Neuronal stem cell (in vitro differentiated cells): ENCODE data around the gene LRFN3.
A peak's percentile ranks its signal among the peaks of the same experiment; 100 is the strongest.
"Not testable (repeated sequence)": the region's sequence is repeated elsewhere in the genome, so short reads cannot be mapped to it uniquely, and the experiment has no call there.

Experiments used
- DNase-seq: peaks from one replicate; pipeline ENCODE4 v3.0.0-alpha.2; 2013; ENCODE audit warnings: low spot score
- H2AFZ ChIP-seq: one replicate; pipeline ENCODE4 v1.6.1; 2013; ENCODE audit warnings: mild to moderate bottlenecking, low read length, inconsistent platforms
- H2AK5ac ChIP-seq: 2 replicates; pipeline ENCODE4 v1.6.1; 2013; ENCODE audit warnings: low read depth, mild to moderate bottlenecking, inconsistent platforms, low read length, moderate library complexity, mixed read lengths
- H2BK120ac ChIP-seq: 2 replicates; pipeline ENCODE4 v1.6.1; 2013; ENCODE audit warnings: low read depth, mild to moderate bottlenecking, inconsistent platforms, low read length, moderate library complexity, mixed read lengths
- H2BK12ac ChIP-seq: one replicate; pipeline ENCODE4 v1.6.1; 2013; ENCODE audit warnings: low read length, inconsistent platforms
- H2BK15ac ChIP-seq: 2 replicates; pipeline ENCODE4 v1.6.1; 2013; ENCODE audit warnings: mild to moderate bottlenecking, low read length, inconsistent platforms, mixed read lengths
- H2BK5ac ChIP-seq: one replicate; pipeline ENCODE4 v1.6.1; 2013; ENCODE audit warnings: inconsistent platforms, mild to moderate bottlenecking, low read length, moderate library complexity
- H3K14ac ChIP-seq: one replicate; pipeline ENCODE4 v1.6.1; 2013; ENCODE audit warnings: low read length, inconsistent platforms
- H3K18ac ChIP-seq: 2 replicates; pipeline ENCODE4 v1.6.1; 2013; ENCODE audit warnings: low read length, inconsistent platforms
- H3K23ac ChIP-seq: 2 replicates; pipeline ENCODE4 v1.6.1; 2013; ENCODE audit warnings: low read depth, mild to moderate bottlenecking, mixed read lengths, low read length, inconsistent platforms; ENCODE audit not compliant: poor library complexity
- H3K27ac ChIP-seq: replicated peaks from 3 replicates; pipeline ENCODE4 v1.5.1; 2013; ENCODE audit warnings: low read length, inconsistent platforms
- H3K27me3 ChIP-seq, 3 experiments: 2 replicates each; pipeline ENCODE4 v1.6.1; 2013; ENCODE audit warnings: low read length in 3 of 3, mild to moderate bottlenecking in 2 of 3, inconsistent platforms in 1 of 3, low read depth in 1 of 3, mixed read lengths in 1 of 3, moderate library complexity in 1 of 3; ENCODE audit not compliant: control insufficient read depth in 3 of 3, insufficient read depth in 3 of 3
- H3K36me3 ChIP-seq, 2 donors: replicated peaks in 1 of 2; 2 replicates each; pipeline ENCODE4 v1.6.1; 2013; ENCODE audit warnings: low read length in 2 of 2; ENCODE audit not compliant: control insufficient read depth in 2 of 2, insufficient read depth in 2 of 2
- H3K4ac ChIP-seq: 2 replicates; pipeline ENCODE4 v1.6.1; 2013; ENCODE audit warnings: inconsistent platforms, mild to moderate bottlenecking, low read length, moderate library complexity
- H3K4me1 ChIP-seq, 2 donors: 1 replicate in 1 of 2; 2 replicates in 1 of 2; pipeline ENCODE4 v1.6.1; 2013; ENCODE audit warnings: low read length in 2 of 2, low read depth in 1 of 2; ENCODE audit not compliant: control insufficient read depth in 2 of 2, insufficient read depth in 1 of 2
- H3K4me2 ChIP-seq: one replicate; pipeline ENCODE4 v1.6.1; 2013; ENCODE audit warnings: mild to moderate bottlenecking, low read length, inconsistent platforms; ENCODE audit not compliant: insufficient read depth, poor library complexity, severe bottlenecking
- H3K4me3 ChIP-seq, 2 donors: 2 replicates each; pipeline ENCODE4 v1.5.1; 2013; ENCODE audit warnings: low read length in 2 of 2, mild to moderate bottlenecking in 2 of 2, inconsistent platforms in 1 of 2, moderate library complexity in 1 of 2
- H3K79me1 ChIP-seq: one replicate; pipeline ENCODE4 v1.6.1; 2013; ENCODE audit warnings: low read depth, mild to moderate bottlenecking, inconsistent platforms, low read length, moderate library complexity
- H3K9ac ChIP-seq: one replicate; pipeline ENCODE4 v1.6.1; 2013; ENCODE audit warnings: mild to moderate bottlenecking, low read depth, low read length, inconsistent platforms; ENCODE audit not compliant: poor library complexity
- H3K9me3 ChIP-seq, 2 donors: replicated peaks in 1 of 2; 2 replicates each; pipeline versions ENCODE3 to v1.6.1; 2013; ENCODE audit warnings: low read length in 2 of 2, mild to moderate bottlenecking in 2 of 2, inconsistent platforms in 1 of 2, low read depth in 1 of 2, mixed read lengths in 1 of 2, moderate library complexity in 1 of 2; ENCODE audit not compliant: control insufficient read depth in 2 of 2, insufficient read depth in 1 of 2
- H4K8ac ChIP-seq: one replicate; pipeline ENCODE4 v1.6.1; 2013; ENCODE audit warnings: low read depth, mild to moderate bottlenecking, inconsistent platforms, low read length, moderate library complexity
- H4K91ac ChIP-seq: one replicate; pipeline ENCODE4 v1.6.1; 2013; ENCODE audit warnings: low read length, low read depth, mild to moderate bottlenecking, inconsistent platforms; ENCODE audit not compliant: poor library complexity
- WGBS, 2 donors: extraction: QIAGEN DNeasy Blood & Tissue Kit; methylation state at CpG; one replicate each; pipeline ENCODE4 v1.1.7; 2013; ENCODE audit warnings: missing lambda C conversion rate in 2 of 2, mixed read lengths in 1 of 2; ENCODE audit not compliant: insufficient read length in 2 of 2, insufficient replicate concordance in 1 of 2; ENCODE audit errors: extremely low coverage in 2 of 2; 5-methylcytosine and 5-hydroxymethylcytosine counted together

The LRFN3 gene

DNA sequence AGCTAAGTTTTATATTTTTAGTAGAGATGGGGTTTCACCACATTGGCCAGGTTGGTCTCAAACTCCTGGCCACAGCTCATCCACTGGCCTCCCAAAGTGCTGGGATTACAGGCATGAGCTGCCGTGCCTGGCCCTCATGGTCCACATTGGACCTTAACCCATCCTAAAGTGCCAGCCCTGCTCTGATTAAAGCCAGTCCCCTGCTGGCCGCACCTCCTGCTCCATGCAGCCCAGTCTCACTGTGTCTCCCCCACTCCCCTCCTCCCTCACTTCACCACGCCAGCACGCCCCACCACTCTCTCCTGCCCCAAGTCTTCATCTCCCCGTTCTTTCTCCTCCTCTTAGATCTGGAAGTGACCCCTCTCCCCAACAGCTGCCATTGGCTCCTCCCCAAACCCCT lies 42.1 kb downstream of the LRFN3 start:
- Histone ChIP-seq H2AK5ac (no peak overlapping the region), H3K27ac (no peak overlapping the region), H2BK15ac (no peak overlapping the region), H2BK120ac (no peak overlapping the region), H2BK12ac (no peak overlapping the region), H3K14ac (no peak overlapping the region), H4K8ac (no peak overlapping the region), H3K4me2 (no peak overlapping the region), H3K18ac (no peak overlapping the region), H3K79me1 (peaks cover 2% of the 10 kb centered on the region), H2AFZ (no peak overlapping the region), H3K36me3 (no peaks in the 10 kb centered on the region), H3K4me1 (peaks cover 0 to 2% of the 10 kb centered on the region in 2 donors), H3K4ac (no peak overlapping the region), H3K23ac (no peak overlapping the region), H3K27me3 (peaks cover 0 to 4% (median 3%) of the 10 kb centered on the region in 3 experiments), H2BK5ac (no peak overlapping the region), H4K91ac (no peak overlapping the region), H3K9me3 (no peaks in the 10 kb centered on the region), H3K9ac (no peak overlapping the region), H3K4me3 (no peak overlapping the region)
- WGBS, 2 donors, result no CpG with 5 or more reads among the region's 5 CpGs
- DNase-seq, result no peak

- peak overlapping the region; percentile 90 for H3K14ac ChIP-seq
- H3K4me3 ChIP-seq, result peak overlapping the region in 1 of 2 donors; percentile 52
- H3K27me3 ChIP-seq, result peaks cover 0 to 9% (median 7%) of the 10 kb centered on the region in 3 experiments
- H3K27ac ChIP-seq, result no peak overlapping the region
- no peak overlapping the region for H3K9ac ChIP-seq
- H3K36me3 ChIP-seq, result no peaks in the 10 kb centered on the region
- H3K4ac ChIP-seq, result no peak overlapping the region
- peak overlapping the region; percentile 93 for H3K23ac ChIP-seq
- H2AFZ ChIP-seq, result no peak overlapping the region
- peaks cover 0 to 2% of the 10 kb centered on the region in 2 donors for H3K4me1 ChIP-seq
- no peak overlapping the region for H3K4me2 ChIP-seq
- H4K91ac ChIP-seq, result no peak overlapping the region
- H4K8ac ChIP-seq, result no peak overlapping the region
- no peak overlapping the region for H2BK5ac ChIP-seq
- H3K79me1 ChIP-seq, result peaks cover under 1% of the 10 kb centered on the region
- peak overlapping the region; percentile 51 for H3K18ac ChIP-seq
- H3K9me3 ChIP-seq, result no peaks in the 10 kb centered on the region
- no peak overlapping the region for H2BK120ac ChIP-seq
- WGBS, 2 donors, result no CpG with 5 or more reads among the region's 20 CpGs
- H2BK12ac ChIP-seq, result no peak overlapping the region
- no peak overlapping the region for H2BK15ac ChIP-seq
- no peak overlapping the region for H2AK5ac ChIP-seq
- no peak for DNase-seq
Observed at GRCh38 chr19:35978832-35979365, 42.7 kb downstream of the LRFN3 start.

GRCh38 chr19:35980997-35981396 lies 44.8 kb downstream of the LRFN3 start:
- H3K9ac ChIP-seq, DNase-seq, H2AK5ac ChIP-seq, H2BK15ac ChIP-seq, H2AFZ ChIP-seq, H2BK120ac ChIP-seq, H3K4me1 ChIP-seq, H4K91ac ChIP-seq, H3K23ac ChIP-seq, H3K4me3 ChIP-seq, H3K27ac ChIP-seq, H2BK5ac ChIP-seq, H3K9me3 ChIP-seq, H3K79me1 ChIP-seq, H4K8ac ChIP-seq, H3K18ac ChIP-seq, H2BK12ac ChIP-seq, H3K36me3 ChIP-seq, H3K14ac ChIP-seq, H3K4me2 ChIP-seq, H3K4ac ChIP-seq: not testable (repeated sequence)
- peaks cover 0 to 20% (median 14%) of the 10 kb centered on the region in 3 experiments for H3K27me3 ChIP-seq
- no CpG with 5 or more reads among the region's 4 CpGs for WGBS, 2 donors

DNA sequence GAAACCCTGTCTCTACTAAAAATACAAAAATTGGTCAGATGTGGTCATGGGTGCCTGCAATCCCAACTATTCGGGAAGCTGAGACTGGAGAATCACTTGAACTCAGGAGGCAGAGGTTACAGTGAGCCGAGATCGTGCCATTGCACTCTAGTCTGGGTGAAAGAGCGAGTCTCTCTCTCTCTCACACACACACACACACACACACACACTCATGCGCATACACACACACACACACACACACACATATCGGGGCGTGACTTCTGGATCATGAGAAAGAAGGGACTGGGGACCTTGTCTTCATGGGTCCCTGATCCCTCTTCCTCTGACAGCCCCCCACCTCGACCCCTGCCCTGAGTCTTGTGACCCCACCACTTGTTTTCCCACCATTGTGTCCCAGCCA lies 47.0 kb downstream of the LRFN3 start:
- Histone ChIP-seq H3K18ac (peak overlapping the region; percentile 87), H3K4me1 (peaks cover 0 to 8% of the 10 kb centered on the region in 2 donors), H4K8ac (no peak overlapping the region), H3K9me3 (no peaks in the 10 kb centered on the region), H2AFZ (no peak overlapping the region), H3K4ac (no peak overlapping the region), H3K36me3 (no peaks in the 10 kb centered on the region), H3K9ac (no peak overlapping the region), H2BK5ac (peak overlapping the region; percentile 60), H3K79me1 (no peaks in the 10 kb centered on the region), H4K91ac (no peak overlapping the region), H3K14ac (no peak overlapping the region), H3K27me3 (peaks cover 0 to 38% (median 17%) of the 10 kb centered on the region in 3 experiments), H3K23ac (peak overlapping the region; percentile 60), H2BK15ac (no peak overlapping the region), H3K4me2 (no peak overlapping the region), H2BK12ac (no peak overlapping the region), H2AK5ac (no peak overlapping the region), H2BK120ac (no peak overlapping the region), H3K27ac (no peak overlapping the region), H3K4me3 (no peak overlapping the region)
- no peak for DNase-seq
- WGBS, 2 donors, result no CpG with 5 or more reads among the region's 8 CpGs
